ENCODE measurements around the gene SLC43A3.
"Not testable (repeated sequence)": the region's sequence is repeated elsewhere in the genome, so short reads cannot be mapped to it uniquely, and the experiment has no call there.

SLC43A3 gene

GRCh38 chr11:57459164-57460021, 32.5 kb upstream of the SLC43A3 start:
- peak; percentile 34 for DNase-seq

GRCh38 chr11:57458410-57459163, 31.7 kb upstream of the SLC43A3 start:
- DNase-seq, result peak; percentile 80

GRCh38 chr11:57458060-57458409, 31.1 kb upstream of the SLC43A3 start:
- no peak for DNase-seq

- no peak for DNase-seq
These were observed 30.7 kb upstream of the SLC43A3 start for GRCh38 chr11:57457643-57458023.

- DNase-seq, result peak; percentile 75
These were observed 30.2 kb upstream of the SLC43A3 start for GRCh38 chr11:57456960-57457642.

- no peak for DNase-seq
These were observed 26.7 kb upstream of the SLC43A3 start for GRCh38 chr11:57453543-57454177.

GRCh38 chr11:57446055-57446454, 19.1 kb upstream of the SLC43A3 start:
- DNase-seq, result no peak

GRCh38 chr11:57445122-57445394, 18.1 kb upstream of the SLC43A3 start:
- DNase-seq, result not testable (repeated sequence)

GRCh38 chr11:57444362-57445121, 17.6 kb upstream of the SLC43A3 start:
- no peak for DNase-seq

- no peak for DNase-seq
These were observed 14.0 kb upstream of the SLC43A3 start for GRCh38 chr11:57440744-57441414.

- DNase-seq, result no peak
These were observed 12.9 kb upstream of the SLC43A3 start for GRCh38 chr11:57439786-57440185.

- DNase-seq, result no peak
These were observed 11.7 kb upstream of the SLC43A3 start for GRCh38 chr11:57438345-57439285.

GRCh38 chr11:57436031-57436430, 9.1 kb upstream of the SLC43A3 start:
- DNase-seq, result no peak

GRCh38 chr11:57434640-57435546, 8.0 kb upstream of the SLC43A3 start:
- DNase-seq, result no peak

- DNase-seq, result no peak
These were observed 5.8 kb upstream of the SLC43A3 start for GRCh38 chr11:57432714-57433163.

GRCh38 chr11:57432149-57432561, 5.2 kb upstream of the SLC43A3 start:
- no peak for DNase-seq

- DNase-seq, result no peak
These were observed 4.0 kb upstream of the SLC43A3 start for GRCh38 chr11:57430952-57431351.

GRCh38 chr11:57429946-57430345, 3.0 kb upstream of the SLC43A3 start:
- DNase-seq, result no peak

- no peak for DNase-seq
These were observed 1.7 kb upstream of the SLC43A3 start for GRCh38 chr11:57428643-57429042.

- no peak for DNase-seq
These were observed 784 bp upstream of the SLC43A3 start for GRCh38 chr11:57427727-57428082.
